DMS79 treated with DMSO at 0.1 percent for 48 hours (cell line): ENCODE data around the gene HLX.

Source experiments
- DNase-seq: peaks from one replicate; lab custom pipeline; 2025; lab: John Stamatoyannopoulos, UW

Gene HLX

DNA sequence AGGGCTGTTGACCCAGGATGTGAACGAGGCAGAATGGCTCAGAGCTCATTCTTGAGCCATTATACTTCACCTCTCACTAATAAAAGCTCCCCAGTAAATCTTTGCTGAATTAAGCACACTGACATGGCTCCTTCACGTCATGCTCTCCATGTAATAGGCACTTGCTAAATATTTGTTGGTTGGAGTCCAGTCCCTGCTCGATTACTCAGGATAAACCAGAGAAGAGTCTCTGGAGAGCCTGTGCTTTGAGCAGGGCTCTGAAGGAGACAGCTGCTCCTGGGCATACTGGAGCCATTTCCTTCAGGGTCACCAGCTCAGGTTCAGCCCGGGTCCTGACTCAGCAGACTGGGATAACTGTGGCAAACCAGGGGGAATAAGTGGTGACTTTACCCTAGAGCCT is 46.9 kb downstream of the HLX start:
- peak; percentile 78 for DNase-seq

DNA sequence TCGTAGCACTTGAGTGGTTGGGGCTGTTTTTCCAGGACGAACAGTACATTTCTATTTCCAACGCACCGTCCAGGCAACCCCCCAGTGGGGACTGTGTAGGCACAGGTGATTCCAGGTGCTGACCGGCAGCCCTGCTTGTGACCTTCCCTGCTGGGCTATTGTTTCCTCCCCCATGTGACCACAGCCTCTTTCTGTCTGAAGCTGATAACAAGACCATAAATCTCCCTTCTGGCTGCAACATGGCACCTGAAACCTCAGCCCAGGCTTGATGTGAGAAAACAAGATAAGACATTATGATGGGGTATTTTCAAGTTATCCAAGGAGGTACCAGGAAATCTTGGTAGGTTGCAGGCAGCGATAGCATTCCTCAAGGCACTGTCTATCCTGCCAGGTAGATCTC is 48.2 kb downstream of the HLX start:
- no peak for DNase-seq

DNA sequence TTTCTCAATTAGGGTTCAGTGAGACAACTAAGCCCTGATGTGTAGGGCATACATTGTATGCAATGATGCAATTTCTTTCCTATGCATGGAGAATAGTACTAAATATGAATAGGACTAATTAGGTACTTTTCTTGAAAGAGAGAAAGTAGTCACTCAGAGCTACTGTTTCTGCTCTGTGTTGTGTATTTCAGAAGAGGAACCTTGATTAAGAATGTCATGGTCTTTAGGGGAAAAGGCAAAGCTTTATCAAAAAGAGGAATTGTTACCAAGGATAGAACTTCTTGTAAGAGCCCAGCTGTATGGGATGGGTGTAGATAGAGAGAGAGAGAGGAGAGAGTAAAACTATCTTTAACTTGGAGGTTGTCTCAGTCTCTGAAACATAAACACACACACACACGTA is 49.1 kb downstream of the HLX start:
- DNase-seq, result no peak

DNA sequence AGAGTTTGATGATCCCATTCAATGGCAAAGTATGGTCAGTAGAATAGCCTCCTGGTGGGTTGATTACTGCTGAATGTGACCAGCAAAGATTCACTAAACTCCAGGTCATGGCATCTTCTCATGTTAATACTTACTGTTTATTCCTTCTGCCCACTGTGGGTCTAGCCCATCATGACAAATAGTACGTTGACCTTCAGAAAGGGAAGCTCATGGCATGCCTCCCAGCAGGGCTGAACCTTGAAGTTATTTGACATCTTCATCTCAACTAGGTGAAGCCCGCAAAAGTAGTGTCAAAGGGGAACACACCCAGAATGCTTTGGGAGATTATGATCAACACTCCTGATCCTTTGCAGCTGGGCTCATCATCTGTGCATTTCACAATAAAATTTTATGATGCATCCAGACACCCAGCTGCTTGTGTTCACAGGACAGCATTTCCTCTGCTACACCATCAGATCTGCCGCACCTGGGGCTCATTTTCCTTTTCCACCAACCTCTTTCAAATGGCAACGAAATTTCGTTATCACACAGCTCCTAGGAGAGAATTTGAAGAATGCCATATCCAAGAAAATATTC is 49.6 kb downstream of the HLX start:
- DNase-seq, result no peak

DNA sequence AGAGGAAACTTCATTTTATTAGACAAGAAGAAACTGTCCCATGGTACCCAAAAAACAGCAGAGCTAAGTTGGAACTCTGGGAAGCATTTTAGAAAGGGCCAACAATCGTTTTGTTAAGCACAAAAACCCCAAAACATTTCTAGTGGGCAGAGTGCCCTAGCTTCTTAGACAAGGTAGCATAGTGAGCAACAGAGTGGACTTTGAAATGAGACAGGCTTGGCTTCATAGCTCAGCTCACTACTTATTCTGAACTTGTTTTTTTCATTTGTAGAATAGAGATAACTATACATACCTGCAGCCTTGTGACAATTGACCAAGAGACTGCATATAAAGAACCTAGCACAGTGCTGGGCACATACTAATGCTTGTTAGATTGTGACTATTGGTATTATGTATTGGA is 50.1 kb downstream of the HLX start:
- no peak for DNase-seq
